HG02943 (cell line): ENCODE data around the gene CENPQ.

ENCODE experiments used
- ATAC-seq: cut with Tn5 transposase; IDR thresholded peaks from one replicate; pipeline ENCODE4 v1.9.1; 2021; ENCODE audit warnings: mild to moderate bottlenecking, low read depth, moderate library complexity; ENCODE audit not compliant: unreplicated experiment

The CENPQ gene

GRCh38 chr6:49539102-49539501 lies 75.9 kb downstream of the CENPQ start:
- no peak for ATAC-seq

GRCh38 chr6:49540614-49541013 lies 77.4 kb downstream of the CENPQ start:
- no peak for ATAC-seq

GRCh38 chr6:49541210-49541724 lies 78.1 kb downstream of the CENPQ start:
- no peak for ATAC-seq

- ATAC-seq: no peak
These were observed 78.8 kb downstream of the CENPQ start for GRCh38 chr6:49541936-49542335.
